Measurements from ENCODE around the gene SYNJ1.

- no peak for TF ChIP-seq POLR2A (conservative IDR thresholded peaks at IDR 0.05)
- TF ChIP-seq KAT8 (IDR thresholded peaks at IDR 0.05; ENCODE audit: low read depth): no peak
- no peak for TF ChIP-seq SNAPC5 (CRISPR knock-in tag; IDR thresholded peaks at IDR 0.05)
- TF ChIP-seq CTCF (IDR thresholded peaks at IDR 0.05 in 2 of 3, conservative IDR thresholded peaks at IDR 0.05 in 1 of 3; ENCODE audit: insufficient read depth in 2 of 3, low read depth in 1 of 3, low read length in 3 of 3): peak in 2 of 3 experiments; percentile 20 to 32; a peak in 2 of 6 replicates
- TF ChIP-seq RBM39 (optimal IDR thresholded peaks at IDR 0.05; ENCODE audit: low read depth, low read length): no peak
- TF ChIP-seq MCM3 (IDR thresholded peaks at IDR 0.05): no peak
- TF ChIP-seq CREB1 (IDR thresholded peaks at IDR 0.05): no peak
- no peak for TF ChIP-seq CREB1 (CRISPR knock-in tag; IDR thresholded peaks at IDR 0.05)
- no peak for TF ChIP-seq E2F6 (IDR thresholded peaks at IDR 0.05; ENCODE audit: borderline replicate concordance in 1 of 2, extremely low read depth in 1 of 2, insufficient read depth in 1 of 2, insufficient read length in 1 of 2, low read depth in 1 of 2, low read length in 1 of 2, poor library complexity in 1 of 2, severe bottlenecking in 1 of 2)
- no peak for TF ChIP-seq ZNF77 (CRISPR knock-in tag; IDR thresholded peaks at IDR 0.05)
- TF ChIP-seq KHSRP (IDR thresholded peaks at IDR 0.05): no peak
- no peak for TF ChIP-seq BRCA1 (IDR thresholded peaks at IDR 0.05)
- TF ChIP-seq BRCA1 (CRISPR knock-in tag; IDR thresholded peaks at IDR 0.05): no peak
- TF ChIP-seq MAX (CRISPR knock-in tag; IDR thresholded peaks at IDR 0.05): no peak
- TF ChIP-seq FOXM1 (IDR thresholded peaks at IDR 0.05; ENCODE audit: low read depth): no peak
- no peak for TF ChIP-seq FOXM1 (CRISPR knock-in tag; IDR thresholded peaks at IDR 0.05; ENCODE audit: low read depth)
- no peak for TF ChIP-seq ATF2 (CRISPR knock-in tag; IDR thresholded peaks at IDR 0.05)
These were observed 40.0 kb downstream of the SYNJ1 start for GRCh38 chr21:32687643-32688345.

Measured in K562 (cell line).